IMR-90 (cell line): ENCODE results near the gene TNKS1BP1. TPM values are rescaled to one million over a fixed set of nuclear protein-coding genes. Genes with fewer than 3 reads are reported as not detected.

Experiments used
- ATAC-seq: fragments of 200-7000 bp; cut with Tn5 transposase; 2 replicates; pipeline ENCODE4 v1.9.1; 2020; ENCODE audit warnings: low read depth, mild to moderate bottlenecking, moderate library complexity
- BruUV-seq: library from RNA; stranded (reverse); fragments of 400-500 nt; replicated peaks from 2 replicates; lab custom pipeline; 2021; lab: Mats Ljungman, UMichigan
- CTCF ChIA-PET: fragments of 300-600 bp; formaldehyde crosslinking; extraction: SDS; loops from one replicate; lab custom pipeline; 2021; ENCODE audit warnings: antibody characterized with exemption; lab: Yijun Ruan, JAX
- POLR2A ChIA-PET: fragments of 300-600 bp; sonication (Branson Sonifier 250); formaldehyde crosslinking; loops from one replicate; lab custom pipeline; 2022; ENCODE audit warnings: antibody characterized with exemption; ENCODE audit not compliant: unreplicated experiment; lab: Charles Lee
- DNase-seq: peaks from one replicate; pipeline ENCODE4 v3.0.0; 2013
- H2AFZ ChIP-seq: replicated peaks from 2 replicates; pipeline ENCODE3; 2013; ENCODE audit warnings: low read length, mild to moderate bottlenecking; ENCODE audit not compliant: poor library complexity
- H2AK5ac ChIP-seq: 2 replicates; pipeline ENCODE4 v1.6.1; 2013; ENCODE audit warnings: low read depth, low read length, inconsistent platforms
- H2AK9ac ChIP-seq: replicated peaks from 2 replicates; pipeline ENCODE3; 2013; ENCODE audit warnings: mild to moderate bottlenecking, low read depth, low read length, moderate library complexity; ENCODE audit not compliant: poor library complexity
- H2BK120ac ChIP-seq: 2 replicates; pipeline ENCODE4 v1.6.1; 2013; ENCODE audit warnings: low read depth, low read length, inconsistent platforms
- H2BK15ac ChIP-seq: 3 replicates; pipeline ENCODE4 v1.6.1; 2013; ENCODE audit warnings: low read depth, low read length, inconsistent platforms
- H2BK20ac ChIP-seq: 2 replicates; pipeline ENCODE4 v1.6.1; 2013; ENCODE audit warnings: low read depth, mild to moderate bottlenecking, inconsistent platforms, low read length, moderate library complexity
- H2BK5ac ChIP-seq: 2 replicates; pipeline ENCODE4 v1.6.1; 2013; ENCODE audit warnings: mild to moderate bottlenecking, low read depth, low read length, inconsistent platforms; ENCODE audit not compliant: poor library complexity, severe bottlenecking
- H3K14ac ChIP-seq: replicated peaks from 2 replicates; pipeline ENCODE4 v1.6.1; 2013; ENCODE audit warnings: low read depth, low read length, inconsistent platforms
- H3K18ac ChIP-seq: 2 replicates; pipeline ENCODE4 v1.6.1; 2013; ENCODE audit warnings: low read depth, low read length, control low read depth
- H3K23ac ChIP-seq: 2 replicates; pipeline ENCODE4 v1.6.1; 2013; ENCODE audit warnings: low read depth, low read length, inconsistent platforms
- H3K27ac ChIP-seq: 2 replicates; pipeline ENCODE4 v1.5.1; 2013; ENCODE audit warnings: mild to moderate bottlenecking, control low read depth, low read length; ENCODE audit not compliant: insufficient read depth
- H3K27me3 ChIP-seq: 2 replicates; pipeline ENCODE4 v1.6.1; 2013; ENCODE audit warnings: low read length; ENCODE audit not compliant: control insufficient read depth, insufficient read depth
- H3K36me3 ChIP-seq: 2 replicates; pipeline ENCODE4 v1.6.1; 2013; ENCODE audit warnings: low read length, mixed read lengths; ENCODE audit not compliant: control insufficient read depth, insufficient read depth
- H3K4ac ChIP-seq: 2 replicates; pipeline ENCODE4 v1.6.1; 2013; ENCODE audit warnings: low read depth, low read length, inconsistent platforms
- H3K4me1 ChIP-seq: 2 replicates; pipeline ENCODE4 v1.6.1; 2013; ENCODE audit warnings: low read length, mixed read lengths; ENCODE audit not compliant: control insufficient read depth, insufficient read depth
- H3K4me2 ChIP-seq: 2 replicates; pipeline ENCODE4 v1.6.1; 2013; ENCODE audit warnings: low read depth, mild to moderate bottlenecking, control low read depth, low read length, moderate library complexity
- H3K4me3 ChIP-seq: 2 replicates; pipeline ENCODE4 v1.5.1; 2013; ENCODE audit warnings: low read depth, mild to moderate bottlenecking, control low read depth, low read length, moderate library complexity; ENCODE audit not compliant: insufficient read depth
- H3K56ac ChIP-seq: 2 replicates; pipeline ENCODE4 v1.6.1; 2013; ENCODE audit warnings: low read length, inconsistent platforms; ENCODE audit not compliant: insufficient read depth; ENCODE audit errors: extremely low read depth
- H3K79me1 ChIP-seq, 2 experiments: 2 replicates each; pipeline ENCODE4 v1.6.1; 2013; ENCODE audit warnings: low read length in 2 of 2, inconsistent platforms in 1 of 2, low read depth in 1 of 2
- H3K9ac ChIP-seq: 2 replicates; pipeline ENCODE4 v1.6.1; 2013; ENCODE audit warnings: low read depth, low read length, control low read depth
- H3K9me1 ChIP-seq: 2 replicates; pipeline ENCODE4 v1.6.1; 2013; ENCODE audit warnings: low read length, inconsistent platforms; ENCODE audit not compliant: insufficient read depth
- H3K9me3 ChIP-seq: 2 replicates; pipeline ENCODE4 v1.6.1; 2013; ENCODE audit warnings: low read length; ENCODE audit not compliant: control insufficient read depth, insufficient read depth
- H4K20me1 ChIP-seq: 2 replicates; pipeline ENCODE4 v1.6.1; 2013; ENCODE audit warnings: low read length, inconsistent platforms; ENCODE audit not compliant: insufficient read depth
- H4K5ac ChIP-seq: 2 replicates; pipeline ENCODE4 v1.6.1; 2013; ENCODE audit warnings: mild to moderate bottlenecking, low read depth, low read length, control low read depth
- H4K8ac ChIP-seq, 2 experiments: 2 replicates each; pipeline ENCODE4 v1.6.1; 2013; ENCODE audit warnings: low read depth in 2 of 2, low read length in 2 of 2, control low read depth in 1 of 2, inconsistent platforms in 1 of 2
- H4K91ac ChIP-seq: 2 replicates; pipeline ENCODE4 v1.6.1; 2013; ENCODE audit warnings: low read depth, low read length, inconsistent platforms; ENCODE audit not compliant: insufficient read depth
- BHLHE40 ChIP-seq: fragments of 150-350 bp; IDR thresholded peaks from 2 replicates; pipeline ENCODE4 v1.6.1; 2016; ENCODE audit warnings: mild to moderate bottlenecking, low read depth, low read length
- CEBPB ChIP-seq: IDR thresholded peaks from 2 replicates; pipeline ENCODE4 v1.6.1; 2012; ENCODE audit warnings: low read depth, low read length, improper control_type of control experiment
- CHD1 ChIP-seq: IDR thresholded peaks from 2 replicates; pipeline ENCODE4 v1.6.1; 2012; ENCODE audit warnings: low read depth, low read length, improper control_type of control experiment
- FOS ChIP-seq: fragments of 150-350 bp; IDR thresholded peaks from 2 replicates; pipeline ENCODE4 v1.6.1; 2016; ENCODE audit warnings: low read depth, low read length
- MAFK ChIP-seq: IDR thresholded peaks from 2 replicates; pipeline ENCODE4 v1.6.1; 2012; ENCODE audit warnings: low read depth, low read length, improper control_type of control experiment
- MXI1 ChIP-seq: IDR thresholded peaks from 2 replicates; pipeline ENCODE4 v1.6.1; 2012; ENCODE audit warnings: low read depth, mild to moderate bottlenecking, low read length, moderate library complexity, borderline replicate concordance
- NFE2L2 ChIP-seq: fragments of 150-350 bp; IDR thresholded peaks from 2 replicates; pipeline ENCODE4 v1.6.1; 2016; ENCODE audit warnings: low read depth, mild to moderate bottlenecking, low read length
- POLR2A ChIP-seq: IDR thresholded peaks from 2 replicates; pipeline ENCODE4 v1.6.1; 2012; ENCODE audit warnings: mild to moderate bottlenecking, low read depth, low read length
- RAD21 ChIP-seq: IDR thresholded peaks from 2 replicates; pipeline ENCODE4 v1.6.1; 2012; ENCODE audit warnings: low read length, improper control_type of control experiment
- RCOR1 ChIP-seq: IDR thresholded peaks from 2 replicates; pipeline ENCODE4 v1.6.1; 2012; ENCODE audit warnings: mild to moderate bottlenecking, low read length, improper control_type of control experiment; ENCODE audit not compliant: insufficient replicate concordance
- RFX5 ChIP-seq: IDR thresholded peaks from 2 replicates; pipeline ENCODE4 v1.8.0; 2012; ENCODE audit warnings: low read depth, mild to moderate bottlenecking, low read length, moderate library complexity
- WGBS, 2 experiments: methylation state at CpG; one replicate each; pipeline versions ENCODE4 v1.1.5 to v1.1.7; 2013; ENCODE audit warnings: missing lambda C conversion rate in 2 of 2; ENCODE audit not compliant: insufficient read length in 1 of 2; ENCODE audit errors: extremely low coverage in 2 of 2; 5-methylcytosine and 5-hydroxymethylcytosine counted together
- dilution Hi-C: fragments of 300-500 bp; cut with HindIII; formaldehyde crosslinking; loops from one replicate; pipeline ENCODE4 v1.14.3; 2018; ENCODE audit warnings: low sequenced_read_pairs; ENCODE audit not compliant: unreplicated experiment
- in situ Hi-C: fragments of 300-500 bp; cut with MboI; formaldehyde crosslinking; loops from 3 replicates; pipeline ENCODE4 v1.14.3; 2019; ENCODE audit warnings: low sequenced_read_pairs, inconsistent platforms, mixed read lengths
- intact Hi-C: fragments of 100-400 bp; cut with micrococcal nuclease; formaldehyde crosslinking; loops from 2 replicates; pipeline ENCODE4 v1.10.0; 2022
- polyA plus RNA-seq, 3 experiments: library from polyadenylated mRNA; depleted of rRNA; stranded (reverse); fragments of >200 nt; gene quantifications; 2 replicates each; pipeline ENCODE4 v1.2.3, GENCODE V29; 2012; ENCODE audit warnings: low replicate concordance in 1 of 3
- total RNA-seq: library from RNA; depleted of rRNA; stranded (reverse); fragments of >200 nt; gene quantifications from 2 replicates; pipeline ENCODE4 v1.2.3, GENCODE V29; 2012
- TF ChIP-seq, protein P1 (sequence below): fragments of 150-350 bp; IDR thresholded peaks from 2 replicates; pipeline ENCODE4 v1.6.1; 2017; ENCODE audit warnings: mild to moderate bottlenecking, antibody characterized with exemption, low read length, low read depth
- TF ChIP-seq, protein P2 (sequence below): fragments of 150-350 bp; IDR thresholded peaks from 2 replicates; pipeline ENCODE4 v1.6.1; 2016; ENCODE audit warnings: low read depth, mild to moderate bottlenecking, low read length, moderate library complexity, borderline replicate concordance
- TF ChIP-seq, protein P3 (sequence below): conservative IDR thresholded peaks from 2 replicates; pipeline ENCODE4 v1.5.1; 2012; ENCODE audit warnings: mild to moderate bottlenecking, low read depth, low read length, improper control_type of control experiment

Gene TNKS1BP1
- total and polyA plus RNA-seq, 2 of the 4 experiments (the other 2 are of a cell fraction): 31.7 to 71.4 TPM

DNA sequence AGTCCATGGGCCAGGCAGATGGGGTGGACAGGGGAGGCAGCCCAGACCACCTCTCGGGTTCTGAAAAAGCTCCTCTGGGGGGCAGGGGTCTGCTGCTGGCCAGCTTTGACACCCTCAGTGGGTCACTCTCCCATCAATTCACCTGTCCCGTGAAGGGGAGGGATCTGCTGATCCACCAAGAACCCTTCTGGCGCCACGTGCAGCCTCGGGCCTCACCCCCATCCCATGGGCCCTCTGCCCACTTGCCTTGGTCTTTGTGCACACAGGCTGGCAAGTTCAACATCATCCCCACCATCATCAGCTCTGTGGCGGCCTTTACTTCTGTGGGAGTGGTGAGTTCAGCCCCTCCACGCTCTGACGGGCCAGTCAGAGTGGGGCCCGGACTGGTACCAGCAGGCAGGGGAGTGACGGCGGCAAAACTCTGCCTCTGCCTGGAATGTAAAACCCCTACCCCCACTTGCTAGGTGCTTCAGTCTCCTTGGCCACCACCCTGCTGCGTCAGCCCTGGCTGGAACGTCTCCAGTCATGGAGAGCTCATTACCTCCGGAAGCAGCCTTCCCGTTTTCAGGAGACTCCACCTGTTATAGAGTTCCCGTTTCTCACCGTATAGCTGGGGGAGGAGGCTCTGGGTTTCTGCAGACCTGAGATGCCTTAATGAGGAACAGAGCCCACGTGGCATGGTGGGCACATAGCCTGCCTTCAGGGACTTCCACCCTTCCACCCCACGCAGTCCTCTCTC, 43.5 kb upstream of the TNKS1BP1 start:
- Histone ChIP-seq H3K9ac (no peak overlapping the region), H3K4me3 (no peak overlapping the region), H4K8ac (no peak overlapping the region), H4K5ac (no peak overlapping the region), H3K4me1 (no peaks in the 10 kb centered on the region), H3K4me2 (no peak overlapping the region), H2AFZ (no peak overlapping the region), H2AK5ac (no peak overlapping the region), H3K9me1 (no peaks in the 10 kb centered on the region), H2AK9ac (no peak overlapping the region), H3K18ac (no peak overlapping the region), H2BK20ac (no peak overlapping the region), H4K91ac (no peak overlapping the region), H2BK15ac (no peak overlapping the region), H3K23ac (no peak overlapping the region), H2BK5ac (no peak overlapping the region), H3K56ac (no peak overlapping the region), H3K4ac (no peak overlapping the region), H3K27ac (no peak overlapping the region), H3K14ac (no peak overlapping the region), H3K27me3 (peaks cover 44% of the 10 kb centered on the region), H3K9me3 (no peaks in the 10 kb centered on the region), H4K20me1 (no peaks in the 10 kb centered on the region), H2BK120ac (no peak overlapping the region), H3K79me1 (no peaks in the 10 kb centered on the region), H3K36me3 (no peaks in the 10 kb centered on the region)
- intact Hi-C loops (no loop called here), in situ Hi-C loops (loop anchor here (25.0 kb wide), 1 partner anchor 531 kb away; no protein-coding TSS in a partner anchor), dilution Hi-C loops (no loop called here)
- ChIA-PET POLR2A (no interaction called here), CTCF (no interaction called here)
- BruUV-seq: no TSS peak
- DNase-seq: no peak
- no peak for TF ChIP-seq CEBPB
- TF ChIP-seq BHLHE40: no peak
- no peak for TF ChIP-seq MAFK
- TF ChIP-seq POLR2A: no peak
- TF ChIP-seq, protein P1, sequence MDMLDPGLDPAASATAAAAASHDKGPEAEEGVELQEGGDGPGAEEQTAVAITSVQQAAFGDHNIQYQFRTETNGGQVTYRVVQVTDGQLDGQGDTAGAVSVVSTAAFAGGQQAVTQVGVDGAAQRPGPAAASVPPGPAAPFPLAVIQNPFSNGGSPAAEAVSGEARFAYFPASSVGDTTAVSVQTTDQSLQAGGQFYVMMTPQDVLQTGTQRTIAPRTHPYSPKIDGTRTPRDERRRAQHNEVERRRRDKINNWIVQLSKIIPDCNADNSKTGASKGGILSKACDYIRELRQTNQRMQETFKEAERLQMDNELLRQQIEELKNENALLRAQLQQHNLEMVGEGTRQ: no peak
- TF ChIP-seq RFX5: no peak
- TF ChIP-seq, protein P2, sequence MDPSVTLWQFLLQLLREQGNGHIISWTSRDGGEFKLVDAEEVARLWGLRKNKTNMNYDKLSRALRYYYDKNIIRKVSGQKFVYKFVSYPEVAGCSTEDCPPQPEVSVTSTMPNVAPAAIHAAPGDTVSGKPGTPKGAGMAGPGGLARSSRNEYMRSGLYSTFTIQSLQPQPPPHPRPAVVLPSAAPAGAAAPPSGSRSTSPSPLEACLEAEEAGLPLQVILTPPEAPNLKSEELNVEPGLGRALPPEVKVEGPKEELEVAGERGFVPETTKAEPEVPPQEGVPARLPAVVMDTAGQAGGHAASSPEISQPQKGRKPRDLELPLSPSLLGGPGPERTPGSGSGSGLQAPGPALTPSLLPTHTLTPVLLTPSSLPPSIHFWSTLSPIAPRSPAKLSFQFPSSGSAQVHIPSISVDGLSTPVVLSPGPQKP: no peak
- TF ChIP-seq MXI1: no peak
- TF ChIP-seq NFE2L2: no peak
- TF ChIP-seq RAD21: no peak
- no peak for TF ChIP-seq RCOR1
- no peak for TF ChIP-seq CHD1
- TF ChIP-seq FOS: no peak
- TF ChIP-seq, protein P3, sequence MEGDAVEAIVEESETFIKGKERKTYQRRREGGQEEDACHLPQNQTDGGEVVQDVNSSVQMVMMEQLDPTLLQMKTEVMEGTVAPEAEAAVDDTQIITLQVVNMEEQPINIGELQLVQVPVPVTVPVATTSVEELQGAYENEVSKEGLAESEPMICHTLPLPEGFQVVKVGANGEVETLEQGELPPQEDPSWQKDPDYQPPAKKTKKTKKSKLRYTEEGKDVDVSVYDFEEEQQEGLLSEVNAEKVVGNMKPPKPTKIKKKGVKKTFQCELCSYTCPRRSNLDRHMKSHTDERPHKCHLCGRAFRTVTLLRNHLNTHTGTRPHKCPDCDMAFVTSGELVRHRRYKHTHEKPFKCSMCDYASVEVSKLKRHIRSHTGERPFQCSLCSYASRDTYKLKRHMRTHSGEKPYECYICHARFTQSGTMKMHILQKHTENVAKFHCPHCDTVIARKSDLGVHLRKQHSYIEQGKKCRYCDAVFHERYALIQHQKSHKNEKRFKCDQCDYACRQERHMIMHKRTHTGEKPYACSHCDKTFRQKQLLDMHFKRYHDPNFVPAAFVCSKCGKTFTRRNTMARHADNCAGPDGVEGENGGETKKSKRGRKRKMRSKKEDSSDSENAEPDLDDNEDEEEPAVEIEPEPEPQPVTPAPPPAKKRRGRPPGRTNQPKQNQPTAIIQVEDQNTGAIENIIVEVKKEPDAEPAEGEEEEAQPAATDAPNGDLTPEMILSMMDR: no peak
- no CpG with 5 or more reads among the region's 19 CpGs for WGBS, 2 experiments
- no peak for ATAC-seq
